Mesangial cell (primary cell): ENCODE results near the gene SEPTIN1. TPM values are rescaled to one million over a fixed set of nuclear protein-coding genes. Genes with fewer than 3 reads are reported as not detected.

Experiments used
- total RNA-seq: library from RNA; depleted of rRNA; stranded (reverse); fragments of >200 nt; gene quantifications from 2 replicates; pipeline ENCODE4 v1.2.3, GENCODE V29; 2015

The SEPTIN1 gene
- total RNA-seq, result 0.63 TPM in 1 of 2 replicates, not detected in the other

GRCh38 chr16:30382111-30382881 is at the start of gene SEPTIN1:
Gene SEPTIN1 (minus strand): TSS chr16:30382561. CDS start chr16:30382542, 19 bp downstream.

DNA sequence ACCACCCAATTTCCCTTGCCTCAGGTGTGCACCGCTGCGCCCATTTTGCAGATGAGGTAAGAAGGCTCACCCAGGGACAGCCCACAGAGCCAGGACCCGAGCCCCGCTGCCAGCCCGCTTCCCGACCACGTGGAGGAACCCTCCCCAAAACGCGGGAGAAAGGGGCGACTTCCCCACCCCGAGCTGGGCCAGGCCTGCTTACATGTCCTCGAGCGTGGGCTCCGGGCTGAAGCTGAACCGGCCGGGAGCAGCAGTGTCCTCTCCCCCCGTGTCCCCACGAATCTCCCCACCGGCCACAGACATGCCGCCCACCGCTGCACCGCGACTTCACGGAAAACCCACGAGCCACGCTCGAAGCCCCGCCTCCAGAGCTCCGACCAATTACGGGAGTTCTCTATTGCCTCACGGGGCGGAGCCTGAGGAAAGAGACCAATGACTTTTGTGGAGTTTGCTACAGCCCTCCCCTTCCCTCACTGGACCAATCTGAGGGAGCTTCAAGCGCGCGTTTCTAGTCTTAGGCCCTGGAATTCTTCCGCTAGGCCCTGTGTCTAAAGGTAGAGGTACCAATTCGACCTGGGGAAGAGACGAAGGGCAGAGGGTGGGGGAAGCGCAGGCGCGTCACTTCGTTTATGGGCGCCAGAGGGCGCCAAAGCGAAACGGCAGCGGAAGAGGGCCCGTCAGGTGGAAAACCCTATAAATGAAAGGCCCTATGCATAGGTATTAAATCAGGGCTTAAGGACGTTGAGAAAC is 47.5 kb upstream of the SEPTIN1 start, which contains the start of gene DCTPP1:
DCTPP1 (minus strand) TSS at position 353 of the 750 bp plus-strand sequence; CDS start at position 303, 50 bp downstream.

DNA sequence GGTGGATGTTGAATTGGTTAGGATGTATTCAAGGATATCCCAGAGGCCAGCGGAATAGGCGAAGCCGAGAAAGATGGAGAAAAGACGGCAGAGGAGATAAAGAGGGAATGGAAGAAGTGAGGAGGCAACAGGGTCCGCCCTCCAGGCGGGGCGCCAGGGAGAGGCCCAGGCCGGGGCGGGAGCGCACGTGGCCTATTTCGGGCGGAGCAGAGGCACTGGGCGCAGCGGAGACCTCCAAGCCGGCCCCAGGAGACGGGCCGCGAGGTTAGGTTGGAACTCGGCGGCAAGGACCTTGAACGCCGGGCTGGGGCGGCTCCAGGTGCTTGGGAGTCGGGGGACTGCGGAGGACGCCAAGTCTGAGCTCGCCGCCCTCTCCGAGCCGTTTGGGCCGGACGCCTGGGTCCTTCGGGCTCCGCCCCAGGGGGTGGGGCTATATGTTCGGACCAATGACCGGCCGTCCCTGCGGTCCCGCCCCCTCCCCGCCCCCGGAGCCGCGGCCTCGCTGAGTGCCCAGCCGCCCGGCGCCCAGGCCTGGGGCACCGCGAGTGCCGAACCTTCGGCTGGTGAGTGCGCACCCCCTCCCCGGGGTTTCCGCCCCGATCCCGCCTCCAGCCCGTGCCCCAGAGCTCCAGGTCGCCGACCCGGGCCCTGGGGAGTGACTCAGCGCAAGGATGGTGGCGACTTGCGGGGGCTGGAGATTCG is 24.9 kb upstream of the SEPTIN1 start, which contains the start of gene ZNF771:
ZNF771 (plus strand) TSS at position 505 of the 702 bp plus-strand sequence. CDS start 448 bp downstream, outside the sequence.

GRCh38 chr16:30395155-30395991 is 13.0 kb upstream of the SEPTIN1 start, which contains the start of gene ZNF48:
Gene ZNF48 (plus strand): TSS chr16:30395420. CDS start chr16:30395795, 375 bp downstream.

GRCh38 chr16:30374538-30374937 is 7.8 kb downstream of the SEPTIN1 start, which contains the start of gene MYL11:
Gene MYL11 (plus strand): TSS chr16:30374802. CDS start chr16:30374858, 56 bp downstream.

DNA sequence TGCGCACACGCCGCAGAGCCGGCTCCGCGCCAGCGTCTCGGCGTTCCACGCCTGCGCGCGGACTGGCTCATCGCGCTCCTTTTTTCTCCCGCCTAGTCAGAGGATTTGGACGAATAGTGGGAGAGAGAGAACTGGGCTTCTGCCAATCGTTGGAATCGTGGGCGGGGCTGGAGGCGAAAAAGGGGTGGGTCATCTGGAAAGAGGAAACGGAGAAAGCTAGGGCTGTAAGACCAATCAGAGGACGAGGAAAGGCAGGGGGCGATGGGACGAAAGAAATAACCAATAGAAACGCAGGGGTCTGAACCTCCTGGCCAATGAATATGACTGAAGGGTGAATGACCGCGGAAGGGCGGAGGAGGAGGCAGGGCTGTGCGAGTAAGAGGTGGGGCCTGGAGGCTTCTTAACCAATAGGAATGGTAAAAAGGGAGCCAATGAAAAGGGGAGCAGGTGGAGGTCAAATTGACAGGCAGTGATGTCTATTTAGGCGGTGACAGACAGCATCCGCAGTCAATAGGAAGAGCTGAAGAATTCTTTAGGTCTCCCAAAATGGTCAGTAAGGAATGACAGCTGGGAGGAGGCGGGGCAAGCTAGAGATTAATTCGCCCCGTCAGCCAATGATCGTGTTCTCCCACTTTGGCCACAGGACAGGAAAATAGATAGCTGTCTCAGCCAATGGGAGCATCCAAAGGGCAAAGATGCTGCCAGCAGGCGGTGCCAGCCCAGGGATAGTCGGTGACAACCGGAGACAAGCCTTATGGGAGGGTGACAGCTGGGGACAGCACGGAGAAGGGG is 11.7 kb downstream of the SEPTIN1 start, which contains the start of gene TBC1D10B:
TBC1D10B (minus strand) TSS at position 39 of the 792 bp plus-strand sequence. CDS start 311 bp downstream, outside the sequence.

GRCh38 chr16:30355144-30355953 is 27.0 kb downstream of the SEPTIN1 start, which contains the start of gene CD2BP2:
Gene CD2BP2 (minus strand): TSS chr16:30355308. CDS start chr16:30354681, 627 bp downstream.

Other genes with a start within 250 kb of the SEPTIN1 start
- 3.0 and 10.1 TPM in 2 replicates for gene CORO1A, start 199.0 kb downstream of the SEPTIN1 start, total RNA-seq
- 122 and 439 TPM in 2 replicates for gene BOLA2B, start 188.9 kb downstream of the SEPTIN1 start, total RNA-seq
- 92.7 and 110 TPM in 2 replicates for gene SLX1A, start 188.7 kb downstream of the SEPTIN1 start, total RNA-seq
- 2.8 and 7.6 TPM in 2 replicates for gene SULT1A3, start 183.3 kb downstream of the SEPTIN1 start, total RNA-seq
- gene NPIPB13, start 134.1 kb downstream of the SEPTIN1 start, total RNA-seq, result 0.63 and 2.9 TPM in 2 replicates
- 39.6 and 43.5 TPM in 2 replicates for gene CD2BP2, start 27.3 kb downstream of the SEPTIN1 start, total RNA-seq
- 42.7 and 47.9 TPM in 2 replicates for gene TBC1D10B, start 12.1 kb downstream of the SEPTIN1 start, total RNA-seq
- 1.8 TPM in 1 of 2 replicates, not detected in the other for gene MYL11, start 7.8 kb downstream of the SEPTIN1 start, total RNA-seq
- 12.4 and 17.7 TPM in 2 replicates for gene ZNF48, start 12.9 kb upstream of the SEPTIN1 start, total RNA-seq
- gene ZNF771, start 25.0 kb upstream of the SEPTIN1 start, total RNA-seq, result 7.4 and 8.6 TPM in 2 replicates
- 43.4 and 96.5 TPM in 2 replicates for gene DCTPP1, start 47.5 kb upstream of the SEPTIN1 start, total RNA-seq
- gene SEPHS2, start 63.3 kb upstream of the SEPTIN1 start, total RNA-seq, result 20.2 and 23.2 TPM in 2 replicates
- not detected in 2 replicates for gene ITGAL, start 90.2 kb upstream of the SEPTIN1 start, total RNA-seq
- gene ZNF768, start 144.0 kb upstream of the SEPTIN1 start, total RNA-seq, result 32.4 and 46.5 TPM in 2 replicates
- 6.4 and 11.0 TPM in 2 replicates for gene ZNF747, start 152.3 kb upstream of the SEPTIN1 start, total RNA-seq
- 5.4 and 11.2 TPM in 2 replicates for gene ZNF764, start 175.8 kb upstream of the SEPTIN1 start, total RNA-seq
- 8.0 and 11.8 TPM in 2 replicates for gene ZNF688, start 189.2 kb upstream of the SEPTIN1 start, total RNA-seq
- gene ZNF785, start 203.1 kb upstream of the SEPTIN1 start, total RNA-seq, result 4.4 and 8.7 TPM in 2 replicates
- 8.5 and 8.9 TPM in 2 replicates for gene ZNF689, start 227.8 kb upstream of the SEPTIN1 start, total RNA-seq